CD14-positive monocyte (primary cell): ENCODE results near the gene SPIB. TPM values are rescaled to one million over a fixed set of nuclear protein-coding genes. Genes with fewer than 3 reads are reported as not detected.

ENCODE experiments used
- DNase-seq, 3 donors: peaks; one replicate each; pipeline ENCODE4 v3.0.0-alpha.2; 2011 to 2022
- H2AFZ ChIP-seq: 2 replicates; pipeline ENCODE4 v1.6.0; 2012; ENCODE audit warnings: mild to moderate bottlenecking, low read depth, low read length, inconsistent platforms; ENCODE audit not compliant: insufficient read depth, poor library complexity, severe bottlenecking
- H3K27ac ChIP-seq, 2 donors: 1 replicate in 1 of 2; 2 replicates in 1 of 2; pipeline ENCODE4 v1.5.1; 2012 to 2013; ENCODE audit warnings: low read length in 2 of 2, control low read depth in 1 of 2, inconsistent platforms in 1 of 2, low read depth in 1 of 2, mild to moderate bottlenecking in 1 of 2
- H3K27me3 ChIP-seq, 2 donors: one replicate each; pipeline versions ENCODE4 v1.6.0 to v1.6.1; 2011 to 2013; ENCODE audit warnings: low read length in 2 of 2; ENCODE audit not compliant: control insufficient read depth in 2 of 2, insufficient read depth in 2 of 2
- H3K36me3 ChIP-seq, 2 donors: replicated peaks in 1 of 2; 1 replicate in 1 of 2; 2 replicates in 1 of 2; pipeline versions ENCODE4 v1.5.1 to v1.6.1; 2012 to 2013; ENCODE audit warnings: low read length in 2 of 2, control low read depth in 1 of 2, inconsistent platforms in 1 of 2, mild to moderate bottlenecking in 1 of 2; ENCODE audit not compliant: insufficient read depth in 2 of 2, control insufficient read depth in 1 of 2
- H3K4me1 ChIP-seq, 2 donors: 1 replicate in 1 of 2; 2 replicates in 1 of 2; pipeline versions ENCODE4 v1.5.1 to v1.6.1; 2012 to 2013; ENCODE audit warnings: low read length in 2 of 2, control low read depth in 1 of 2, inconsistent platforms in 1 of 2, mild to moderate bottlenecking in 1 of 2, moderate library complexity in 1 of 2; ENCODE audit not compliant: insufficient read depth in 2 of 2, control insufficient read depth in 1 of 2
- H3K4me2 ChIP-seq: replicated peaks from 2 replicates; pipeline ENCODE3; 2012; ENCODE audit warnings: low read length, moderate library complexity, mild to moderate bottlenecking; ENCODE audit not compliant: poor library complexity, severe bottlenecking; ENCODE audit errors: extremely low read depth
- H3K4me3 ChIP-seq, 3 experiments: fragments of 200-600 bp in 1 of 3; sonication (generic) in 1 of 3; replicated peaks in 1 of 3; 1 replicate in 2 of 3; 2 replicates in 1 of 3; pipeline ENCODE4 v1.5.1; 2011 to 2013; ENCODE audit warnings: low read length in 3 of 3, mild to moderate bottlenecking in 3 of 3, control low read depth in 2 of 3, low read depth in 2 of 3, inconsistent platforms in 1 of 3, moderate library complexity in 1 of 3
- H3K79me2 ChIP-seq: 2 replicates; pipeline ENCODE4 v1.6.0; 2012; ENCODE audit warnings: mild to moderate bottlenecking, control low read depth, inconsistent platforms, low read length, moderate library complexity; ENCODE audit not compliant: insufficient read depth
- H3K9ac ChIP-seq: 2 replicates; pipeline ENCODE4 v1.6.0; 2017; ENCODE audit warnings: low read length, mild to moderate bottlenecking; ENCODE audit not compliant: insufficient read depth, poor library complexity, severe bottlenecking
- H3K9me3 ChIP-seq, 2 donors: replicated peaks in 1 of 2; 1 replicate in 1 of 2; 2 replicates in 1 of 2; pipeline versions ENCODE4 v1.5.1 to v1.6.1; 2012 to 2013; ENCODE audit warnings: low read length in 2 of 2, control low read depth in 1 of 2; ENCODE audit not compliant: control insufficient read depth in 1 of 2, insufficient read depth in 1 of 2
- H4K20me1 ChIP-seq: 2 replicates; pipeline ENCODE4 v1.6.0; 2012; ENCODE audit warnings: mild to moderate bottlenecking, low read length, control low read depth, moderate library complexity; ENCODE audit not compliant: insufficient read depth
- H3K27ac Mint-ChIP-seq, 7 donors: one replicate each; pipeline ENCODE4 v1.8.0; 2020; ENCODE audit warnings: mild to moderate bottlenecking in 7 of 7, mixed read lengths in 7 of 7, moderate library complexity in 6 of 7, inconsistent platforms in 2 of 7
- H3K27me3 Mint-ChIP-seq, 3 donors: one replicate each; pipeline ENCODE4 v1.8.0; 2021 to 2022; ENCODE audit warnings: low read depth in 3 of 3, mild to moderate bottlenecking in 3 of 3, mixed read lengths in 3 of 3, moderate library complexity in 3 of 3, inconsistent platforms in 1 of 3
- H3K36me3 Mint-ChIP-seq, 2 donors: one replicate each; pipeline ENCODE4 v1.8.0; 2020; ENCODE audit warnings: mixed read lengths in 2 of 2, inconsistent platforms in 1 of 2, mild to moderate bottlenecking in 1 of 2
- H3K4me1 Mint-ChIP-seq: one replicate; pipeline ENCODE4 v1.8.0; 2020; ENCODE audit warnings: mild to moderate bottlenecking, mixed read lengths
- H3K4me3 Mint-ChIP-seq, 2 donors: one replicate each; pipeline ENCODE4 v1.8.0; 2020; ENCODE audit warnings: mild to moderate bottlenecking in 2 of 2, mixed read lengths in 2 of 2, moderate library complexity in 1 of 2
- H3K9me3 Mint-ChIP-seq, 7 donors: one replicate each; pipeline ENCODE4 v1.8.0; 2020 to 2022; ENCODE audit warnings: mixed read lengths in 7 of 7, mild to moderate bottlenecking in 6 of 7, moderate library complexity in 6 of 7, inconsistent platforms in 2 of 7
- CTCF ChIP-seq: fragments of 200-600 bp; IDR thresholded peaks from one replicate; pipeline ENCODE4 v1.8.0; 2022; ENCODE audit warnings: antibody characterized with exemption, mild to moderate bottlenecking
- WGBS: methylation state at CpG from one replicate; pipeline ENCODE4 v1.1.5; 2013; ENCODE audit warnings: missing lambda C conversion rate; ENCODE audit not compliant: insufficient coverage; 5-methylcytosine and 5-hydroxymethylcytosine counted together
- intact Hi-C, 2 donors: fragments of 100-400 bp; cut with micrococcal nuclease; formaldehyde crosslinking; loops; one replicate each; pipeline versions ENCODE4 v1.15.0 to v1.15.1; 2023
- polyA plus RNA-seq, 3 donors: library from polyadenylated mRNA; depleted of rRNA in 1 of 3; unstranded in 2 of 3; stranded (reverse) in 1 of 3; fragments of 300-500 nt in 2 of 3; fragments of >200 nt in 1 of 3; fragmentation: Illumina TruSeq in 2 of 3; gene quantifications; 1 replicate in 2 of 3; 2 replicates in 1 of 3; pipeline ENCODE4 v1.2.3, GENCODE V29; 2012 to 2021

SPIB gene
- polyA plus RNA-seq, 3 donors, result 0.16 to 2.3 (median 0.34) TPM

GRCh38 chr19:50462970-50463369 lies 44.2 kb downstream of the SPIB start:
- Histone ChIP-seq H3K79me2 (no peaks in the 10 kb centered on the region), H3K4me2 (no peak overlapping the region), H3K9me3 (no peaks in the 10 kb centered on the region), H3K27ac (no peak overlapping the region), H4K20me1 (no peaks in the 10 kb centered on the region), H3K4me3 (no peak overlapping the region), H3K36me3 (no peaks in the 10 kb centered on the region), H3K9ac (no peak overlapping the region), H2AFZ (no peak overlapping the region), H3K4me1 (no peaks in the 10 kb centered on the region), H3K27me3 (peaks cover 0 to 7% of the 10 kb centered on the region in 2 donors)
- no peak for TF ChIP-seq CTCF
- Mint-ChIP-seq H3K4me3 (no peak overlapping the region), H3K27ac (no peak overlapping the region), H3K27me3 (peaks cover 12 to 30% (median 13%) of the 10 kb centered on the region in 3 donors), H3K9me3 (peaks cover 0 to 4% (median 0%) of the 10 kb centered on the region in 7 donors), H3K36me3 (no peaks in the 10 kb centered on the region), H3K4me1 (peaks cover 5% of the 10 kb centered on the region)
- DNase-seq, result no peak
- WGBS, result 72% methylated on average over 3 of the region's 7 CpGs
- intact Hi-C loops, result loop anchor here in 1 of 2 donors (2.0 kb wide), 1 partner anchor 94 kb away; no protein-coding TSS in a partner anchor

GRCh38 chr19:50464348-50464747 lies 45.6 kb downstream of the SPIB start:
- H3K79me2 ChIP-seq, result no peaks in the 10 kb centered on the region
- no peak overlapping the region for H3K4me3 ChIP-seq
- H3K4me2 ChIP-seq, result no peak overlapping the region
- no peak overlapping the region for H3K4me3 Mint-ChIP-seq
- intact Hi-C loops, result no loop called here
- no peaks in the 10 kb centered on the region for H4K20me1 ChIP-seq
- no peaks in the 10 kb centered on the region for H3K9me3 ChIP-seq
- WGBS, result 87% methylated on average over 18 of the region's 19 CpGs
- H3K4me1 ChIP-seq, result no peaks in the 10 kb centered on the region
- H3K9me3 Mint-ChIP-seq, result no peaks in the 10 kb centered on the region
- no peak overlapping the region for H2AFZ ChIP-seq
- H3K36me3 ChIP-seq, result no peaks in the 10 kb centered on the region
- H3K27me3 ChIP-seq, result peaks cover 0 to 2% of the 10 kb centered on the region in 2 donors
- H3K27ac Mint-ChIP-seq, result no peak overlapping the region
- H3K27me3 Mint-ChIP-seq, result peaks cover 7 to 20% (median 8%) of the 10 kb centered on the region in 3 donors
- no peak overlapping the region for H3K27ac ChIP-seq
- no peak for DNase-seq
- peaks cover 5% of the 10 kb centered on the region for H3K4me1 Mint-ChIP-seq
- H3K36me3 Mint-ChIP-seq, result no peaks in the 10 kb centered on the region
- TF ChIP-seq CTCF, result no peak
- H3K9ac ChIP-seq, result no peak overlapping the region
